ENCODE data around the gene PLEKHG4B.

- TF ChIP-seq CTCF (IDR thresholded peaks at IDR 0.05): no peak
- no peak for TF ChIP-seq POLR2A (IDR thresholded peaks at IDR 0.05)
Measured at GRCh38 chr5:79263-79662, 12.7 kb upstream of the PLEKHG4B start.
